HEK293 (cell line): ENCODE results near the gene DRC1.

Source experiments
- CTCF ChIA-PET: fragments of 350-600 bp; formaldehyde crosslinking; extraction: SDS; loops from one replicate; lab custom pipeline; 2021; ENCODE audit warnings: antibody characterized with exemption; lab: Yijun Ruan, JAX
- POLR2A ChIA-PET: fragments of 300-600 bp; formaldehyde crosslinking; extraction: SDS; loops from one replicate; lab custom pipeline; 2020; ENCODE audit warnings: antibody characterized with exemption, inconsistent platforms; lab: Yijun Ruan, JAX
- H3K27ac ChIP-seq: fragments of 200-500 bp; sonication (Bioruptor generic); 2 replicates; pipeline ENCODE4 v1.5.1; 2014; ENCODE audit warnings: low read depth, low read length, control low read depth, inconsistent platforms; ENCODE audit errors: extremely low read depth
- H3K36me3 ChIP-seq, 2 experiments: fragments of 200-500 bp in 1 of 2; sonication (Bioruptor generic) in 1 of 2; 1 replicate in 1 of 2; 2 replicates in 1 of 2; pipeline ENCODE4 v1.5.1; 2014 to 2017; ENCODE audit warnings: inconsistent platforms in 2 of 2, low read length in 2 of 2; ENCODE audit not compliant: control insufficient read depth in 2 of 2, insufficient read depth in 1 of 2
- H3K4me1 ChIP-seq: fragments of 200-500 bp; sonication (Bioruptor generic); 2 replicates; pipeline ENCODE4 v1.5.1; 2014; ENCODE audit warnings: mild to moderate bottlenecking, low read length, inconsistent platforms; ENCODE audit not compliant: control insufficient read depth, insufficient read depth
- H3K4me3 ChIP-seq: 2 replicates; pipeline ENCODE4 v1.5.1; 2011; ENCODE audit warnings: low read depth, mild to moderate bottlenecking, control low read depth, low read length, moderate library complexity
- H3K9me3 ChIP-seq: fragments of 200-500 bp; sonication (Bioruptor generic); 2 replicates; pipeline ENCODE4 v1.5.1; 2014; ENCODE audit warnings: low read depth, low read length, inconsistent platforms; ENCODE audit not compliant: control insufficient read depth, insufficient read depth
- BCL11B ChIP-seq: fragments of 450-650 bp; formaldehyde crosslinking; IDR thresholded peaks from 2 replicates; pipeline ENCODE4 v1.5.1; 2016; ENCODE audit warnings: low read depth, missing biosample characterization, missing genetic modification characterization
- RBAK ChIP-seq: fragments of 450-650 bp; formaldehyde crosslinking; IDR thresholded peaks from 2 replicates; pipeline ENCODE4 v1.5.1; 2016; ENCODE audit warnings: missing biosample characterization, missing genetic modification characterization
- ZBTB11 ChIP-seq: fragments of 450-650 bp; formaldehyde crosslinking; conservative IDR thresholded peaks from 2 replicates; pipeline ENCODE4 v1.5.1; 2016; ENCODE audit warnings: low read depth, missing biosample characterization, missing genetic modification characterization
- ZBTB6 ChIP-seq: fragments of 450-650 bp; formaldehyde crosslinking; IDR thresholded peaks from 2 replicates; pipeline ENCODE4 v1.5.1; 2017; ENCODE audit warnings: missing biosample characterization, missing genetic modification characterization
- ZBTB8A ChIP-seq: fragments of 450-650 bp; formaldehyde crosslinking; IDR thresholded peaks from 2 replicates; pipeline ENCODE4 v1.5.1; 2016; ENCODE audit warnings: missing biosample characterization, missing genetic modification characterization
- ZIC2 ChIP-seq: fragments of 450-650 bp; formaldehyde crosslinking; IDR thresholded peaks from 2 replicates; pipeline ENCODE4 v1.5.1; 2016; ENCODE audit warnings: missing biosample characterization, missing genetic modification characterization
- ZNF112 ChIP-seq: fragments of 450-650 bp; formaldehyde crosslinking; IDR thresholded peaks from 2 replicates; pipeline ENCODE4 v1.5.0; 2017; ENCODE audit warnings: missing biosample characterization, missing genetic modification characterization
- ZNF223 ChIP-seq: fragments of 450-650 bp; formaldehyde crosslinking; IDR thresholded peaks from 2 replicates; pipeline ENCODE4 v1.5.1; 2016; ENCODE audit warnings: missing biosample characterization, missing genetic modification characterization
- ZNF580 ChIP-seq: fragments of 450-650 bp; formaldehyde crosslinking; IDR thresholded peaks from 2 replicates; pipeline ENCODE4 v1.5.1; 2016; ENCODE audit warnings: missing biosample characterization, missing genetic modification characterization
- ZNF639 ChIP-seq: fragments of 450-650 bp; formaldehyde crosslinking; IDR thresholded peaks from 2 replicates; pipeline ENCODE4 v1.5.1; 2016; ENCODE audit warnings: missing biosample characterization, missing genetic modification characterization
- ZNF654 ChIP-seq: fragments of 450-650 bp; formaldehyde crosslinking; IDR thresholded peaks from 2 replicates; pipeline ENCODE4 v1.5.1; 2016; ENCODE audit warnings: low read depth, missing biosample characterization, missing genetic modification characterization
- ZNF658 ChIP-seq: fragments of 450-650 bp; formaldehyde crosslinking; IDR thresholded peaks from 2 replicates; pipeline ENCODE4; 2016; ENCODE audit warnings: missing biosample characterization, missing genetic modification characterization
- ZNF670 ChIP-seq: fragments of 450-650 bp; formaldehyde crosslinking; IDR thresholded peaks from 2 replicates; pipeline ENCODE4 v1.5.1; 2016; ENCODE audit warnings: missing biosample characterization, missing genetic modification characterization, low read depth
- ZNF677 ChIP-seq: fragments of 450-650 bp; IDR thresholded peaks from 2 replicates; pipeline ENCODE4 v1.5.0; 2018; ENCODE audit warnings: missing biosample characterization, mild to moderate bottlenecking, missing genetic modification characterization, moderate library complexity
- ZNF843 ChIP-seq: fragments of 450-650 bp; formaldehyde crosslinking; IDR thresholded peaks from 2 replicates; pipeline ENCODE4 v1.5.1; 2016; ENCODE audit warnings: missing biosample characterization, missing genetic modification characterization
- ZSCAN4 ChIP-seq: fragments of 450-650 bp; formaldehyde crosslinking; IDR thresholded peaks from 2 replicates; pipeline ENCODE4 v1.5.1; 2017; ENCODE audit warnings: missing biosample characterization, missing genetic modification characterization
- TF ChIP-seq, protein P1 (sequence below): fragments of 450-650 bp; IDR thresholded peaks from 2 replicates; pipeline ENCODE4 v1.5.1; 2018; ENCODE audit warnings: missing biosample characterization, mild to moderate bottlenecking, missing genetic modification characterization
- TF ChIP-seq, protein P2 (sequence below): fragments of 450-650 bp; formaldehyde crosslinking; IDR thresholded peaks from 2 replicates; pipeline ENCODE4 v1.5.1; 2016; ENCODE audit warnings: missing biosample characterization, missing genetic modification characterization
- TF ChIP-seq, protein P3 (sequence below): fragments of 450-650 bp; formaldehyde crosslinking; IDR thresholded peaks from 2 replicates; pipeline ENCODE4 v1.5.1; 2017; ENCODE audit warnings: missing biosample characterization, mild to moderate bottlenecking, missing genetic modification characterization, moderate library complexity

DRC1 gene

DNA sequence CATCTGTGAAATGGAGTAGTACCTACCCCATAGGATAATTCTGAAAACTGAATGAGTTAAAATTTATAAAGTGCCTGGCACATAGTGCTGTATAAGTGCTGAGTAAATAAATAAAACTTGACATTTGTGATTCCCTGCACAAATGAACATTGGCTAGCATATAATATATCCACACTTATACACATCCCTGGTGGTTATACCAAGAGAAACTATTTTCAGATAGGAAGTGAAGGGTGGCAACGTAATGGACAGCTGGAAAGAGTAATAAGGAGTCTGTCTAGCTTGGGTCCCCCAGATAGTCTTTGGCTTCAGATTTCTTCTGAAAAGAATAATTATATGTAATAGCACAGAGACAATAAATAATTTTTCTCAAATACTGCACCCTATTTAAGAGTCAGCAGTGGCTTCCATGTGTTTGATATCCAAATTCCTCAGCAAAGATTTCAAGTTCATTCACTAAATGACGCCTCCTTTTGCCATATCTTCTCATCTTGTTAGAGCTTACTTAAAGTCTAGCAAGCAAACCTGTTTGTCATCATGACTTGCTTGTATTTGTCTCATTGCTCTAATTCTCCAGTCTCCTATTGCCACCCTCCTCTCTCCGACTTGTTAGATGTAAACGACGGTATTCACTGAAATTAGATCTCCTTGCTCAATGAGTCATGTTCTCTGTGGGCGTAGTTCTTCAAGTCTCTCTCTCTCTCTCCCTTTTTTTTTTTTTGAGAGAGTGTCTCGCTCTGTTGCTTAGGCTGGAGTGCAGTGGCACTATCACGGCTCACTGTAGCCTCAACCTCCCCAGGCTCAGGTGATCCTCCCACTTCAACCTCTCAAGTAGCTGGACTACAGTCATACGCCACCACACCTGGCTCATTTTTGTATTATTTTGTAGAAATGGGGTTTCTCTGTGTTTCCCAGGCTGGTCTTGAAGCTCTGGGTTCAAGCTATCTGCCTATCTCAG, 46.4 kb upstream of the DRC1 start (continued):
- TF ChIP-seq ZBTB8A (tag by site-specific recombination) = 0 out of 2 replicates have a peak, but pooled peaks have one; percentile 22
- TF ChIP-seq BCL11B (tag by site-specific recombination) = no peak
- TF ChIP-seq ZSCAN4 = no peak
- 0 out of 2 replicates have a peak, but pooled peaks have one; percentile 30 for TF ChIP-seq ZNF843 (tag by site-specific recombination)

DNA sequence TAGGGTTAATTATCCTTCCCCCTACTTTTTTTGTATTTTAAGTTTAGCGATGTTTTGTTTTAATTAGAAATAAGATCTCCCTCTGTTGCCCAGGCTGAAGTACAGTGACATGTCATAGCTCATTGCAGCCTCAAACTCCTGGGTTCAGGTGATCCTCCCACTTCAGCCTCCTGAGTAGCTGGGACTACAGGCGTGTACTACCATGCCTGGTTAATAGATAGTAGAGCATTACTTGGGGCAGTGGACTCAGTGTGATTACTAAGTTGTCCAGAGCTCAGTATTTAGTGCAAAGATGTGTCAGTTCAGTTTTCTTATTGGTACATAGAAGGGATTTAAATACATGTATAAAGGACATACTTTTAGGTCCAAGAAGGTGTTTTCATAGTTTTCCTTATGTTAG, 45.6 kb upstream of the DRC1 start:
- Histone ChIP-seq H3K27ac (no peak overlapping the region), H3K9me3 (no peaks in the 10 kb centered on the region), H3K36me3 (no peaks in the 10 kb centered on the region), H3K4me3 (no peak overlapping the region), H3K4me1 (peaks cover 14% of the 10 kb centered on the region; the same call in 1 of the 2 replicates)
- ChIA-PET POLR2A (interaction anchor here (0.9 kb wide), 1 partner anchor 10 kb away, joined by 5 read pairs; the partner anchor contains the start of gene SELENOI), CTCF (interaction anchor here (1.1 to 2.0 kb wide), 3 partner anchors 10 to 222 kb away, joined by 3 to 7 read pairs (median 6); no protein-coding TSS in a partner anchor)
- TF ChIP-seq ZNF677 (tag by site-specific recombination) = no peak
- no peak for TF ChIP-seq RBAK (tag by site-specific recombination)
- TF ChIP-seq ZNF658 (tag by site-specific recombination) = no peak
- TF ChIP-seq ZNF112 (tag by site-specific recombination) = no peak
- TF ChIP-seq ZNF639 (tag by site-specific recombination) = no peak
- TF ChIP-seq ZNF580 (tag by site-specific recombination) = no peak
- no peak for TF ChIP-seq ZNF670
- no peak for TF ChIP-seq ZBTB11 (tag by site-specific recombination)
- TF ChIP-seq, protein P1, sequence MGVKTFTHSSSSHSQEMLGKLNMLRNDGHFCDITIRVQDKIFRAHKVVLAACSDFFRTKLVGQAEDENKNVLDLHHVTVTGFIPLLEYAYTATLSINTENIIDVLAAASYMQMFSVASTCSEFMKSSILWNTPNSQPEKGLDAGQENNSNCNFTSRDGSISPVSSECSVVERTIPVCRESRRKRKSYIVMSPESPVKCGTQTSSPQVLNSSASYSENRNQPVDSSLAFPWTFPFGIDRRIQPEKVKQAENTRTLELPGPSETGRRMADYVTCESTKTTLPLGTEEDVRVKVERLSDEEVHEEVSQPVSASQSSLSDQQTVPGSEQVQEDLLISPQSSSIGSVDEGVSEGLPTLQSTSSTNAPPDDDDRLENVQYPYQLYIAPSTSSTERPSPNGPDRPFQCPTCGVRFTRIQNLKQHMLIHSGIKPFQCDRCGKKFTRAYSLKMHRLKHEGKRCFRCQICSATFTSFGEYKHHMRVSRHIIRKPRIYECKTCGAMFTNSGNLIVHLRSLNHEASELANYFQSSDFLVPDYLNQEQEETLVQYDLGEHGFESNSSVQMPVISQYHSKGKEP (tag by site-specific recombination) = no peak
- no peak for TF ChIP-seq ZNF223 (tag by site-specific recombination)
- TF ChIP-seq ZNF654 (tag by site-specific recombination) = no peak
- TF ChIP-seq ZBTB6 (tag by site-specific recombination) = no peak
- TF ChIP-seq, protein P2, sequence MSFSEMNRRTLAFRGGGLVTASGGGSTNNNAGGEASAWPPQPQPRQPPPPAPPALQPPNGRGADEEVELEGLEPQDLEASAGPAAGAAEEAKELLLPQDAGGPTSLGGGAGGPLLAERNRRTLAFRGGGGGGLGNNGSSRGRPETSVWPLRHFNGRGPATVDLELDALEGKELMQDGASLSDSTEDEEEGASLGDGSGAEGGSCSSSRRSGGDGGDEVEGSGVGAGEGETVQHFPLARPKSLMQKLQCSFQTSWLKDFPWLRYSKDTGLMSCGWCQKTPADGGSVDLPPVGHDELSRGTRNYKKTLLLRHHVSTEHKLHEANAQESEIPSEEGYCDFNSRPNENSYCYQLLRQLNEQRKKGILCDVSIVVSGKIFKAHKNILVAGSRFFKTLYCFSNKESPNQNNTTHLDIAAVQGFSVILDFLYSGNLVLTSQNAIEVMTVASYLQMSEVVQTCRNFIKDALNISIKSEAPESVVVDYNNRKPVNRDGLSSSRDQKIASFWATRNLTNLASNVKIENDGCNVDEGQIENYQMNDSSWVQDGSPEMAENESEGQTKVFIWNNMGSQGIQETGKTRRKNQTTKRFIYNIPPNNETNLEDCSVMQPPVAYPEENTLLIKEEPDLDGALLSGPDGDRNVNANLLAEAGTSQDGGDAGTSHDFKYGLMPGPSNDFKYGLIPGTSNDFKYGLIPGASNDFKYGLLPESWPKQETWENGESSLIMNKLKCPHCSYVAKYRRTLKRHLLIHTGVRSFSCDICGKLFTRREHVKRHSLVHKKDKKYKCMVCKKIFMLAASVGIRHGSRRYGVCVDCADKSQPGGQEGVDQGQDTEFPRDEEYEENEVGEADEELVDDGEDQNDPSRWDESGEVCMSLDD (tag by site-specific recombination) = no peak
- TF ChIP-seq ZIC2 (tag by site-specific recombination) = no peak
- TF ChIP-seq, protein P3, sequence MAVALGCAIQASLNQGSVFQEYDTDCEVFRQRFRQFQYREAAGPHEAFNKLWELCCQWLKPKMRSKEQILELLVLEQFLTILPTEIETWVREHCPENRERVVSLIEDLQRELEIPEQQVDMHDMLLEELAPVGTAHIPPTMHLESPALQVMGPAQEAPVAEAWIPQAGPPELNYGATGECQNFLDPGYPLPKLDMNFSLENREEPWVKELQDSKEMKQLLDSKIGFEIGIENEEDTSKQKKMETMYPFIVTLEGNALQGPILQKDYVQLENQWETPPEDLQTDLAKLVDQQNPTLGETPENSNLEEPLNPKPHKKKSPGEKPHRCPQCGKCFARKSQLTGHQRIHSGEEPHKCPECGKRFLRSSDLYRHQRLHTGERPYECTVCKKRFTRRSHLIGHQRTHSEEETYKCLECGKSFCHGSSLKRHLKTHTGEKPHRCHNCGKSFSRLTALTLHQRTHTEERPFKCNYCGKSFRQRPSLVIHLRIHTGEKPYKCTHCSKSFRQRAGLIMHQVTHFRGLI = no peak
